MM.1S (cell line): ENCODE measurements around the gene MYL12A.

Experiments used
- DNase-seq: peaks from one replicate; pipeline ENCODE4 v3.0.0-alpha.2; 2015
- H2AFZ ChIP-seq: fragments of 300-600 bp; sonication (generic); 2 replicates; pipeline ENCODE4 v1.6.0; 2016; ENCODE audit warnings: antibody characterized with exemption, low read length
- H3F3A ChIP-seq: fragments of 300-600 bp; sonication (generic); 2 replicates; pipeline ENCODE4 v1.6.1; 2016; ENCODE audit warnings: mild to moderate bottlenecking, antibody characterized with exemption, low read length, moderate library complexity, mixed read lengths; ENCODE audit not compliant: insufficient read depth
- H3K27ac ChIP-seq: fragments of 300-600 bp; sonication (generic); 2 replicates; pipeline ENCODE4 v1.5.1; 2016; ENCODE audit warnings: mild to moderate bottlenecking, low read length
- H3K27me3 ChIP-seq: fragments of 300-600 bp; sonication (generic); replicated peaks from 2 replicates; pipeline ENCODE4 v1.6.0; 2016; ENCODE audit warnings: low read length; ENCODE audit not compliant: insufficient read depth
- H3K36me3 ChIP-seq: fragments of 300-600 bp; sonication (generic); replicated peaks from 2 replicates; pipeline ENCODE4 v1.6.1; 2016; ENCODE audit warnings: mild to moderate bottlenecking, low read length, mixed read lengths; ENCODE audit not compliant: insufficient read depth
- H3K4me1 ChIP-seq: fragments of 300-600 bp; sonication (generic); 2 replicates; pipeline ENCODE4 v1.6.1; 2016; ENCODE audit warnings: low read length, mixed read lengths
- H3K4me2 ChIP-seq: fragments of 300-600 bp; sonication (generic); 2 replicates; pipeline ENCODE4 v1.6.0; 2016; ENCODE audit warnings: low read depth, low read length
- H3K4me3 ChIP-seq: fragments of 300-600 bp; sonication (generic); 2 replicates; pipeline ENCODE4 v1.5.1; 2016; ENCODE audit warnings: low read length, mixed read lengths
- H3K79me2 ChIP-seq: fragments of 300-600 bp; sonication (generic); 2 replicates; pipeline ENCODE4 v1.6.1; 2016; ENCODE audit warnings: mixed run types, low read length, mixed read lengths
- H3K9ac ChIP-seq: fragments of 300-600 bp; sonication (generic); 2 replicates; pipeline ENCODE4 v1.6.1; 2016; ENCODE audit warnings: low read length, mixed read lengths
- H3K9me2 ChIP-seq: fragments of 300-600 bp; sonication (generic); replicated peaks from 2 replicates; pipeline ENCODE4 v1.6.1; 2016; ENCODE audit warnings: mild to moderate bottlenecking, low read length, mixed read lengths; ENCODE audit not compliant: insufficient read depth
- H3K9me3 ChIP-seq: fragments of 300-600 bp; sonication (generic); replicated peaks from 2 replicates; pipeline ENCODE4 v1.6.1; 2016; ENCODE audit warnings: mild to moderate bottlenecking, low read length, mixed read lengths; ENCODE audit not compliant: insufficient read depth
- H4K20me1 ChIP-seq: fragments of 300-600 bp; sonication (generic); 2 replicates; pipeline ENCODE4 v1.6.1; 2016; ENCODE audit warnings: mild to moderate bottlenecking, low read length, moderate library complexity, mixed read lengths; ENCODE audit not compliant: insufficient read depth
- CTCF ChIP-seq: fragments of 300-600 bp; sonication (generic); IDR thresholded peaks from 2 replicates; pipeline ENCODE4 v1.5.1; 2016; ENCODE audit warnings: antibody characterized with exemption, low read length, mixed read lengths
- EZH2 ChIP-seq: fragments of 300-600 bp; sonication (generic); optimal IDR thresholded peaks from 2 replicates; pipeline ENCODE3; 2017; ENCODE audit warnings: low read depth, mild to moderate bottlenecking, antibody characterized with exemption, low read length, mixed read lengths
- EZH2phosphoT487 ChIP-seq: fragments of 300-600 bp; sonication (generic); IDR thresholded peaks from 2 replicates; pipeline ENCODE4 v1.6.1; 2018; ENCODE audit warnings: antibody characterized with exemption, low read length

Gene MYL12A

DNA sequence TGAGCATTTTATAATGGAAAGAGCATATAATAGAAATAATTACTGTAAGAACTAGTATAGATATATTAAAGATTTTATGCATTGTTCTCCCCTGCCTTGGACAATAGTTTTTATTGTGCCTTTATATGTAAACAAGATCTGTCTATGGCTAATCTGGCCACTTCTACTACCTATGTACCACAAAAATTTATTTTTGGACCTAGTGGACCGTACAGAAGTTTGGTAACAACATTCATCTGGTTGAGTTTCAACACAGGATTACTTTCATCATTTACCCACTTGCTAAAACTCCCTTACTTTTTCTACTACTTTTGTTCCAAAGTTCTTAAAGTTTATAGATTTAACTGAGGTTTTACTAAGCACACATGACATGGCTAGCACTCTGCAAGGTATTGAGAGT, 14.6 kb upstream of the MYL12A start:
- TF ChIP-seq CTCF (no peak), EZH2 (no peak), EZH2phosphoT487 (no peak)
- Histone ChIP-seq H4K20me1 (no peaks in the 10 kb centered on the region), H3K4me1 (no peaks in the 10 kb centered on the region), H3K4me2 (no peak overlapping the region), H3K9me2 (no peaks in the 10 kb centered on the region), H3K27me3 (no peaks in the 10 kb centered on the region), H3K9ac (no peak overlapping the region), H3K36me3 (no peaks in the 10 kb centered on the region), H2AFZ (no peak overlapping the region), H3K4me3 (no peak overlapping the region), H3F3A (no peaks in the 10 kb centered on the region), H3K79me2 (no peaks in the 10 kb centered on the region), H3K9me3 (no peaks in the 10 kb centered on the region), H3K27ac (no peak overlapping the region)
- DNase-seq: no peak

DNA sequence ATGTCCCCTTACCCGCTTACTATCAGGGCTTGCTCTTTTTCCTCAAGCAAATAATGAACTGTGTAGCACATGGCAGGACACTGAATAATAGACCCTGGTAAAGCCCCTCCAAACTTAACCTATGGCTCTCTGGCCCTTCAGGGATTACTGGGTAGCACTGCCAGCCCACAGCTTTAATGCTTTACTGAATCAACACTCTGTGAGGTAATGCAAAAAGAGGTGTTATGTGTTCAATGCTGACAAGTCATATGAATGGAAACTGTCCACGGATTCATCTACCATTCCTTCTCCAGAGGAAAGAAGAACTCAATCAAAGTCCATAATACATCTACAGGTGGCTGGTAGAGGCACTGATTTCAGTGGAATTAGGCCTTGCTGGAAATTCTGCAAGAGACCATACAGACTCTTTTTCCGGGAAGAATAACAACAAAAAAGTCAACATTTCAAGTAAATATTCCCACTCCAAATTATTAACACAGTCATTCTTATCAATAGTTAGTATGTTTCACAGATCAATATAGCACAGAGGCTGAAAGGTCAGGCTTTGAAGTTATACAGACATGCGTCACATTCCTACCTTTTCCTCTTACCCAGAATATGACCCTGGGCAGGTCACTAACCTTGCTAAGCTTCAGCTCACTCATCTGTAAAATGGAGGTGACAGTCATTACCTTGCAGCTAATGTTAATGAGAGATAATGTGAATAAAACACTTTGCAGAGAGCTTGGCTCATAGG, 14.0 kb upstream of the MYL12A start:
- Histone ChIP-seq H3K79me2 (no peaks in the 10 kb centered on the region), H3F3A (no peaks in the 10 kb centered on the region), H2AFZ (no peak overlapping the region), H4K20me1 (no peaks in the 10 kb centered on the region), H3K27ac (no peak overlapping the region), H3K36me3 (no peaks in the 10 kb centered on the region), H3K27me3 (no peaks in the 10 kb centered on the region), H3K4me2 (no peak overlapping the region), H3K9me2 (no peaks in the 10 kb centered on the region), H3K9me3 (no peaks in the 10 kb centered on the region), H3K4me3 (no peak overlapping the region), H3K9ac (no peak overlapping the region), H3K4me1 (no peaks in the 10 kb centered on the region)
- no peak for DNase-seq
- TF ChIP-seq CTCF (no peak), EZH2phosphoT487 (no peak), EZH2 (no peak)

DNA sequence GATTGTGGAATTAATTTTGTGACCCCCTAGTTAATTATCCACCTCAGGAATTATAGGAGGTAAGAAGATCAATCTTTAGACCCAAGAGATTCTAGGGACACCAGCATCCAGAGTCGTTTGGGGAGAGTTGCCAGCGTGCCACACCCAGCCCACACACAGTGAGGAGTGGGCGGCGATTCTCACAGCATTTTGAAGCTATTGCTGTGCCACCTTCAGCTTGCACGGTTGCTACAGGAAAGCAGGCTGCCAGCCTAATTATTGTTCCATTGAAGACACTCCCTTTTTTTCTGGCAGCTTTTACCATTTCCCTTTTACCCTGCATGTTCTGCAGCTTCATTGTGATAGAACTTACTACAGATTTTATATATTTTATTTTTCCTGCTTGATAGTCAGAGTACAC, 13.1 kb upstream of the MYL12A start:
- Histone ChIP-seq H3K9ac (no peak overlapping the region), H3K27me3 (no peaks in the 10 kb centered on the region), H3K4me2 (no peak overlapping the region), H3K79me2 (no peaks in the 10 kb centered on the region), H3K9me2 (no peaks in the 10 kb centered on the region), H3K4me1 (no peaks in the 10 kb centered on the region), H3K36me3 (no peaks in the 10 kb centered on the region), H3K4me3 (no peak overlapping the region), H3K9me3 (no peaks in the 10 kb centered on the region), H3F3A (no peaks in the 10 kb centered on the region), H4K20me1 (no peaks in the 10 kb centered on the region), H2AFZ (no peak overlapping the region), H3K27ac (no peak overlapping the region)
- DNase-seq: no peak
- no peak for TF ChIP-seq CTCF
- TF ChIP-seq EZH2: no peak
- no peak for TF ChIP-seq EZH2phosphoT487
